Measurements from ENCODE around the gene KRTAP20-4. TPM values are rescaled to one million over a fixed set of nuclear protein-coding genes. Genes with fewer than 3 reads are reported as not detected.

Gene KRTAP20-4
- polyA plus RNA-seq, 1 donor from 2014 or later: not detected

DNA sequence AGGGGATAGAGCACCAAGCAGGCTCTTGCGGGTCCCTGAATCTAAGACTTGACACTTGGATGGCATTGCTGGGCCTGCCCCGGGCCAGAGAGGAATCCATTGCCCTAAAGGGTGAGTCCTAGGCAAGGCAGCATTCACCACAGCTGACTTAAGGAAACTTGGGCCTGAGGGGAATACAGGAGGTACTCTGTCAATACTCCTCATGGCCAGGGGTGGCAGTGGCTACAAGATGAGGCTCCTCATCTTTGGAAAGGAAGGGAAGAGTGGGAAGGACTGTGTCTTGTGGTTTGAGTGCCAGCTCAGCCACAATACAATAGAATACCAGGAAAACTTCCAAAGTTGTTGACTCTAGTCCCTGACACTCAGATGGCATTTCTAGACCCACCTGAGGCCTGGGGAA is 14.5 kb upstream of the KRTAP20-4 start:
- no peak overlapping the region for H2AFZ ChIP-seq (ENCODE audit: low read depth, low read length)

DNA sequence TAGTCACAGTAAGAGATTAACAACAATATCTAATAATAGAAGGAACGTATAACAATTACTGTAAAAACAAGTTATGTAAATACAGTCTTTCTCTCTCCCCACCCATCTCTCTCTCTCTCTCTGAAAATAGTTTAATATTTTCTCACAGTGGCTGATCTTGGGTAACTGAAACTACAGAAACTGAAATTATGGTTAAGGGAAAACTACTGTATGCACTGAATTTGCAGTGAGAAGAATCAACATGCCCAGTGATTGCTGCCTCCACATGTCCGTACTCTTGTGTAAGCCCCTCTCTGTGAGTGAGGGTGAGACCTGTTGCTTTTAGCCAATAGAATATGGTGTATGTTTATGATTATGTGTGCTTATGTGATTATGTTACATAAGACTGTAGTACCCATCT is 8.3 kb upstream of the KRTAP20-4 start:
- no peak for TF ChIP-seq SMC3 (conservative IDR thresholded peaks at IDR 0.05; ENCODE audit: poor library complexity)
- TF ChIP-seq, protein P1, sequence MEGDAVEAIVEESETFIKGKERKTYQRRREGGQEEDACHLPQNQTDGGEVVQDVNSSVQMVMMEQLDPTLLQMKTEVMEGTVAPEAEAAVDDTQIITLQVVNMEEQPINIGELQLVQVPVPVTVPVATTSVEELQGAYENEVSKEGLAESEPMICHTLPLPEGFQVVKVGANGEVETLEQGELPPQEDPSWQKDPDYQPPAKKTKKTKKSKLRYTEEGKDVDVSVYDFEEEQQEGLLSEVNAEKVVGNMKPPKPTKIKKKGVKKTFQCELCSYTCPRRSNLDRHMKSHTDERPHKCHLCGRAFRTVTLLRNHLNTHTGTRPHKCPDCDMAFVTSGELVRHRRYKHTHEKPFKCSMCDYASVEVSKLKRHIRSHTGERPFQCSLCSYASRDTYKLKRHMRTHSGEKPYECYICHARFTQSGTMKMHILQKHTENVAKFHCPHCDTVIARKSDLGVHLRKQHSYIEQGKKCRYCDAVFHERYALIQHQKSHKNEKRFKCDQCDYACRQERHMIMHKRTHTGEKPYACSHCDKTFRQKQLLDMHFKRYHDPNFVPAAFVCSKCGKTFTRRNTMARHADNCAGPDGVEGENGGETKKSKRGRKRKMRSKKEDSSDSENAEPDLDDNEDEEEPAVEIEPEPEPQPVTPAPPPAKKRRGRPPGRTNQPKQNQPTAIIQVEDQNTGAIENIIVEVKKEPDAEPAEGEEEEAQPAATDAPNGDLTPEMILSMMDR (IDR thresholded peaks at IDR 0.05; ENCODE audit: poor library complexity, severe bottlenecking): no peak
- no peak for TF ChIP-seq MXI1 (conservative IDR thresholded peaks at IDR 0.05; ENCODE audit: poor library complexity, severe bottlenecking)
- TF ChIP-seq RAD21 (conservative IDR thresholded peaks at IDR 0.05): no peak
- no peak for TF ChIP-seq EP300 (conservative IDR thresholded peaks at IDR 0.05; ENCODE audit: poor library complexity, severe bottlenecking)
- no peak for TF ChIP-seq POLR2AphosphoS5 (IDR thresholded peaks at IDR 0.05)
- TF ChIP-seq, protein P2, sequence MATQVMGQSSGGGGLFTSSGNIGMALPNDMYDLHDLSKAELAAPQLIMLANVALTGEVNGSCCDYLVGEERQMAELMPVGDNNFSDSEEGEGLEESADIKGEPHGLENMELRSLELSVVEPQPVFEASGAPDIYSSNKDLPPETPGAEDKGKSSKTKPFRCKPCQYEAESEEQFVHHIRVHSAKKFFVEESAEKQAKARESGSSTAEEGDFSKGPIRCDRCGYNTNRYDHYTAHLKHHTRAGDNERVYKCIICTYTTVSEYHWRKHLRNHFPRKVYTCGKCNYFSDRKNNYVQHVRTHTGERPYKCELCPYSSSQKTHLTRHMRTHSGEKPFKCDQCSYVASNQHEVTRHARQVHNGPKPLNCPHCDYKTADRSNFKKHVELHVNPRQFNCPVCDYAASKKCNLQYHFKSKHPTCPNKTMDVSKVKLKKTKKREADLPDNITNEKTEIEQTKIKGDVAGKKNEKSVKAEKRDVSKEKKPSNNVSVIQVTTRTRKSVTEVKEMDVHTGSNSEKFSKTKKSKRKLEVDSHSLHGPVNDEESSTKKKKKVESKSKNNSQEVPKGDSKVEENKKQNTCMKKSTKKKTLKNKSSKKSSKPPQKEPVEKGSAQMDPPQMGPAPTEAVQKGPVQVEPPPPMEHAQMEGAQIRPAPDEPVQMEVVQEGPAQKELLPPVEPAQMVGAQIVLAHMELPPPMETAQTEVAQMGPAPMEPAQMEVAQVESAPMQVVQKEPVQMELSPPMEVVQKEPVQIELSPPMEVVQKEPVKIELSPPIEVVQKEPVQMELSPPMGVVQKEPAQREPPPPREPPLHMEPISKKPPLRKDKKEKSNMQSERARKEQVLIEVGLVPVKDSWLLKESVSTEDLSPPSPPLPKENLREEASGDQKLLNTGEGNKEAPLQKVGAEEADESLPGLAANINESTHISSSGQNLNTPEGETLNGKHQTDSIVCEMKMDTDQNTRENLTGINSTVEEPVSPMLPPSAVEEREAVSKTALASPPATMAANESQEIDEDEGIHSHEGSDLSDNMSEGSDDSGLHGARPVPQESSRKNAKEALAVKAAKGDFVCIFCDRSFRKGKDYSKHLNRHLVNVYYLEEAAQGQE (IDR thresholded peaks at IDR 0.05; ENCODE audit: borderline replicate concordance): no peak
- no peak for TF ChIP-seq TAF1 (IDR thresholded peaks at IDR 0.05; ENCODE audit: low read depth)
- TF ChIP-seq EZH2 (IDR thresholded peaks at IDR 0.05; ENCODE audit: borderline replicate concordance, insufficient read depth, low read length, poor library complexity, severe bottlenecking): no peak
- Histone ChIP-seq H4K20me1 (ENCODE audit: insufficient read depth) (no peaks in the 10 kb centered on the region), H3F3A (ENCODE audit: insufficient read depth, low read length, poor library complexity, severe bottlenecking) (no peaks in the 10 kb centered on the region), H3K4me2 (ENCODE audit: low read length) (no peak overlapping the region), H2AFZ (ENCODE audit: low read depth, low read length) (no peak overlapping the region), H3K9me2 (ENCODE audit: insufficient read depth, low read length) (no peaks in the 10 kb centered on the region), H3K9ac (ENCODE audit: low read length) (no peak overlapping the region), H3K27ac (ENCODE audit: low read length) (no peak overlapping the region), H3K9me3 (ENCODE audit: low read length) (no peaks in the 10 kb centered on the region), H3K36me3 (ENCODE audit: insufficient read depth, low read length) (no peaks in the 10 kb centered on the region), H3K79me2 (replicated peaks; ENCODE audit: insufficient read depth, low read length) (no peaks in the 10 kb centered on the region), H3K4me3 (ENCODE audit: low read length) (no peak overlapping the region), H3K27me3 (ENCODE audit: insufficient read depth, low read depth, low read length) (no peaks in the 10 kb centered on the region)

More for the DNA sequence above, 14.5 kb upstream of the KRTAP20-4 start:
- no peak overlapping the region for H3K27ac ChIP-seq (ENCODE audit: low read length)
- no peaks in the 10 kb centered on the region for H3F3A ChIP-seq (ENCODE audit: insufficient read depth, low read length, poor library complexity, severe bottlenecking)
- H4K20me1 ChIP-seq (ENCODE audit: insufficient read depth): no peaks in the 10 kb centered on the region
- no peaks in the 10 kb centered on the region for H3K36me3 ChIP-seq (ENCODE audit: insufficient read depth, low read length)
- no peaks in the 10 kb centered on the region for H3K79me2 ChIP-seq (replicated peaks; ENCODE audit: insufficient read depth, low read length)
- H3K9me2 ChIP-seq (ENCODE audit: insufficient read depth, low read length): no peaks in the 10 kb centered on the region
- H3K9me3 ChIP-seq (ENCODE audit: low read length): no peaks in the 10 kb centered on the region
- no peak overlapping the region for H3K4me2 ChIP-seq (ENCODE audit: low read length)
- H3K9ac ChIP-seq (ENCODE audit: low read length): no peak overlapping the region
- H3K27me3 ChIP-seq (ENCODE audit: insufficient read depth, low read depth, low read length): no peaks in the 10 kb centered on the region
- TF ChIP-seq SMC3 (conservative IDR thresholded peaks at IDR 0.05; ENCODE audit: poor library complexity): no peak
- TF ChIP-seq MXI1 (conservative IDR thresholded peaks at IDR 0.05; ENCODE audit: poor library complexity, severe bottlenecking): no peak
- TF ChIP-seq, protein P2 (IDR thresholded peaks at IDR 0.05; ENCODE audit: borderline replicate concordance): no peak
- no peak for TF ChIP-seq POLR2AphosphoS5 (IDR thresholded peaks at IDR 0.05)
- TF ChIP-seq EZH2 (IDR thresholded peaks at IDR 0.05; ENCODE audit: borderline replicate concordance, insufficient read depth, low read length, poor library complexity, severe bottlenecking): no peak
- TF ChIP-seq EP300 (conservative IDR thresholded peaks at IDR 0.05; ENCODE audit: poor library complexity, severe bottlenecking): no peak
- TF ChIP-seq TAF1 (IDR thresholded peaks at IDR 0.05; ENCODE audit: low read depth): no peak
- no peak overlapping the region for H3K4me3 ChIP-seq (ENCODE audit: low read length)
